ENCODE measurements around the gene USP34.

Gene USP34

GRCh38 chr2:61362873-61363272 lies 108.0 kb downstream of the USP34 start:
- no peak for DNase-seq

- DNase-seq = no peak
Measured at GRCh38 chr2:61361068-61361467, 109.8 kb downstream of the USP34 start.

GRCh38 chr2:61359058-61359457 lies 111.8 kb downstream of the USP34 start:
- no peak for DNase-seq

DNA sequence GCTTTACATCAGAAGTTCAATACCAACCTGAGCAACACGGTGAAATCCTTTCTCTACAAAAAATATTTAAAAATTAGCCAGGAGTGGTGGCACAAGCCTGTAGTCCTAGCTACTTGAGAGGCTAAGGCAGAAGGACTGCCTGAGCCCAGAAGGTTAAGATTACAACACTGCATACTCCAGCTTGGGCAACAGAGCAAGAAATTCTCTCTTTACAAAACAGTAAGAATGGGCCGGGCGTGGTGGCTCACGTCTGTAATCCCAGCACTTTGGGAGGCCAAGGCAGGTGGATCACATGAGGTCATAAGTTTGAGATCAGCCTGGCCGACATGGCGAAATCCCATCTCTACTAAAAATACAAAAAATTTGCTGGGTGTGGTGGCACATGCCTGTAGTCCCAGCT lies 113.2 kb downstream of the USP34 start:
- DNase-seq = no peak

- DNase-seq = peak; percentile 65
Measured at GRCh38 chr2:61356958-61357350, 113.9 kb downstream of the USP34 start.

- no peak for DNase-seq
Measured at GRCh38 chr2:61356261-61356957, 114.5 kb downstream of the USP34 start.

GRCh38 chr2:61354543-61355197 lies 116.2 kb downstream of the USP34 start:
- no peak for DNase-seq

DNA sequence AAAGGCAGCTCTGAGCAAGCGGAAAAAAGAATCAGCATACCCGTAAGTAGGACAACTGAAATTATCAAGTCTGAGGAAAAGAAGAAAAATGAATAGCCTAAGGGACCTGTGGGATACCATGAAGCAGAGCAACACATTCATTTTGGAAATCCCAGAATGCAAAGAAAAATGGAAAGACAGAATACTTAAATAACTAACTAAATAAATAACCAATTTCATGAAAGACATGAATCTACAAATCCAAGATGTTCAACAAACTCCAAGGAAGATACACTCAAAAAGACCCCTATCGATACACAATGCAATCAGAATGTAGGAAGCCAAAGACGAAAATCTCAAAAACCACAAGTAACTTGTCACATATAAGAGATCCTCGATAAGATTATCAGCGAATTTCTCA lies 117.0 kb downstream of the USP34 start:
- no peak for DNase-seq

GRCh38 chr2:61350777-61351176 lies 120.1 kb downstream of the USP34 start:
- DNase-seq = no peak

- no peak for DNase-seq
Measured at GRCh38 chr2:61343141-61343540, 127.7 kb downstream of the USP34 start.

DNA sequence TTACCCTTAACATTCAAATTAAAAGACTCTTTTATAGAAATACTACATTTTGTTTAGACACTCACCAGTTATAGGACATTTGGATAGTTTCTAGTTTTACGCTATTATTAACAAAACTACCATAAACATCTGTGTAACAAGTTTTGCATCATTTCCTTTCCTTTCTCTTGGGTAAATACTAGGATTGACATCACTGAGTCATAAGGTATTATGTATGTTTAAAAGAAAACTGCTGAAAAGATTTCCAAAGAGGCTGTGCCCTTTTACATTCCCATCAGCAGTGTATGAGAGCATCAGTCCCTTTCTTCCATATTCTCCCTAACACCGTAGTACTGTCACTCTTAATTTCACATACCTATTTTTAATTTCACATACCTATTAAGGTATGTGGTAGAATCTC lies 130.6 kb downstream of the USP34 start:
- DNase-seq = peak; percentile 18

DNA sequence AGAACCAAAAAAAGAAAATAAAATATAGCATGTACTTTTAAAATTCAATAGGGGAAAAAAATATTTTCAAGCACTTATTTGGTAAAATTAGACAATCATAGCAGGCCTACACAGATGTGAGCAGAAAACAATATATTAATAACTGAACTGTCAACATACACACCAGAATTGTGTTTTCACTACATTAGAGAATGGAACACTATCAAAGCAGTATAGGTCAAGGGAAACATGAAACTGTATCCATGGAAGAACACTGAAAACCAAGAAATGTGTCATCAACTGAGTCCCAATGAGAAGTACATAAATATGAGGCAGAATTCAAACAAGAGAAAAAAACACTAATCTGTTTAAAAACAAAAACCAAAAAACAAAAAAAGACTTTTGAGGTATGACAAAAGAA lies 132.4 kb downstream of the USP34 start:
- no peak for DNase-seq

- DNase-seq = peak; percentile 5
Measured at GRCh38 chr2:61335187-61335586, 135.7 kb downstream of the USP34 start.

DNA sequence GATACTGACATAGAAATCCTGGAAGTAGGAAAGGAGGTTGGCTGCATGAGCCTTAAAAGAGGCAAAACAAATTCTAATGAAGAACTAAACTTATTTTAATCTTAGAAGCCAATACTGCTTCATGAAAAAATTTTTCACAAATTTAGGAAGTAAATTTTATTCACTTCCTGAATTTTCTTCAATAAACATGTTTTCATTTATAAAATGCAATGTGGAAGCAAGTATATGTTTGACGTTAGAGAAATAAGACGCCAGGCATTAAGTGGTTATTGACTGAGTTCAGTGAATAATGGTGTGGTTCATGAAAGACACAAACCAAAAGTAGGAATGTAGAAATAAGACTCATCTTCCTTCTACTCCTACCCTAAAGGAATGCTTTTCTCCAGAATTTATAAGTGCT lies 136.4 kb downstream of the USP34 start:
- DNase-seq = no peak

GRCh38 chr2:61328707-61329251 lies 142.1 kb downstream of the USP34 start:
- no peak for DNase-seq

- no peak for DNase-seq
Measured at GRCh38 chr2:61327173-61327572, 143.7 kb downstream of the USP34 start.

DNA sequence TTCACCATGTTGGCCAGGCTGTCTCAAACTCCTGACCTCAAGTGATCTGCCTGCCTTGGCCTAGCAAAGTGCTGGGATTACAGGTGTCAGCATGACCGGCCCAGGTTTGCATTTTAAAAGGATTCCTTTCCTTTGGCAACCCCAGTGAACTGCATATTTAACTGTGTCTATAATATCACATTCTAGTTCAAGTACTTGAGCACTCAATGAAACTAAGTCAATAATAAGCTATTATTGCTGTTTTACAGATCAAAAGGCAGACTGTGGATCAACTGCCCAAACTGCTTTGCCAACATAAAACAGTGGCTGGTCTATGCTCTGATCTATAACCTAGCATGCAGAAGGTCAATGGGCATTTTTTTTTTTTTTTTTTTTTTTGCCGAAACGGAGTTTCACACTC lies 144.5 kb downstream of the USP34 start:
- DNase-seq = no peak

DNA sequence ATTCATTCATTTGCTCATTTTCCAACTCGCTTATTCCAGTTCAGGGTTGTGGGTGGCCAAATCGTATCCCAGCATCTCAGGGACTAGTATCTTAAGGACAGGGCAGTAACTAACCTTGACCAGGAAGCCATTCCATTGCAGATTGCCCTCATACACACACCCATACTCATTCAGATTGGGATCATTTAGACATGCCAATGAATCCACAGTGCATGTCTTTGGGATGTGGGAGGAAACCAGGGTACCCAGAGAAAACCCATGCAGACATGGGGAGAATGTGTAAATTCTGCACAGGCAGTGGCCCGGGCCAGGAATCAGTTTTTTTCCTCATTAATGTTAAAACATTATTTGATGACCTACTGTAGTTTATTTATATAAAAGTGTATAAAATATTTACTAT lies 150.7 kb downstream of the USP34 start:
- no peak for DNase-seq

- DNase-seq = no peak
Measured at GRCh38 chr2:61318553-61318952, 152.3 kb downstream of the USP34 start.

GRCh38 chr2:61295981-61296380 lies 174.9 kb downstream of the USP34 start:
- DNase-seq = no peak

GRCh38 chr2:61291851-61292575 lies 178.9 kb downstream of the USP34 start:
- DNase-seq = no peak

GRCh38 chr2:61288070-61288841 lies 182.6 kb downstream of the USP34 start:
- peak; percentile 72 for DNase-seq

DNA sequence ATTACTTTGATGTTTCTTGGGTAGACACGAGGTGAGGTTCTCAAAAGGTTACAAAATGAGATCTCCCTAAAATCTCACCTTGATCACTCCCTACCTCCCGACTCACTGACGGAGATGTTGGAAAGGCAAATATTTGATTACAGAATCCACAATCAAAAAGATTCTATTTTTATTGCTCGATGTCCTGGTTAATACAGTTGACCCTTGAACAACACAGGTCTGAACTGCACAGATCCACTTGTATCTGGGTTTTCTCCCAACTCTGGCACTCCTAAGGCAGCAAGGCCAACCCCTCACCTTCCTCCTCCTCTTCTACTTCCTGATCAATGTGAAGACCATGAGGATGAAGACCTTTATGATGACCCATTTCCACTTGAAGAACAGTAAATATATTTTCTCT lies 183.6 kb downstream of the USP34 start:
- no peak for DNase-seq
